Right lobe of liver (tissue), 4 donors: ENCODE data around the gene SRP14.

Experiments used
- POLR2A ChIP-seq: fragments of 450-650 bp; IDR thresholded peaks from one replicate; pipeline ENCODE4 v1.6.1; 2017; ENCODE audit warnings: antibody characterized with exemption, mild to moderate bottlenecking
- TF ChIP-seq, protein P1 (sequence below), 4 donors: fragments of 200-600 bp in 3 of 4; fragments of 450-650 bp in 1 of 4; IDR thresholded peaks; one replicate each; pipeline versions ENCODE4 v1.5.1 to v1.8.0; 2016 to 2022; ENCODE audit warnings: antibody characterized with exemption in 4 of 4, mild to moderate bottlenecking in 2 of 4
- donor health status: DM: no; HTN: no; CAD: no.
- donor health status: DM: no; HTN: no; CAD: no.
- donor health status: DM: no; HTN: yes; CAD: no.

DNA sequence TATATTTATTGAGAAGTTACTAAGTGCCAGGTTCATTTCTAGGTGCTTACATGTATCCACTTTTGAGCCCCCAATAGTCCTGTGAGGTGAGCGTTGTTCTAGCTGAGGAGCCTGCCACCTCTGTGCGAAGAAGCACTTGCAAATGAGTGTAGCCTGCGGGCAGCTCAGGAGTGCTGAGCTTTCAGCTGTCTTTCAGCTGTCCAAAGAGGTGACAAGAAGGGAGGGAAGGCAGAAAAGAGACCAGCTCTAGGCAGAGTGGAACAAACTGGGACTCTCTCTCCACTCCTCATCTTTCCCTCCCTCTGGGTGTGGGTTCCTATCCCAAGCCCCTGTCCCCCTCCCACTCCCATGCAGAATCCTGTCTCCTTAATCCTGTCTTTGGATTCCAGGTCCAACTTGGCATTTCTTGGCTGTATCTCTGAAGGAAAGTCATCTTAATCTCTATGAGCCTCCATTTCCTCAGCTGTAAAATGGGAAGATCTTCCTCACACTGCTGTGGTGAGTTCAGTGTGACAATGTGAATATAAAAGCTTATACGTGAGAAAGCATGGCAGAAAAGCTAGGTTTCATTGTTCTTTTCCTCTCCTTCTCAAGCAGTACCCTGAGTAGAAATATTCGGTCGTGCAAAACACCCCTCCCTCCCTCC, 6.7 kb upstream of the SRP14 start:
- TF ChIP-seq, protein P1, sequence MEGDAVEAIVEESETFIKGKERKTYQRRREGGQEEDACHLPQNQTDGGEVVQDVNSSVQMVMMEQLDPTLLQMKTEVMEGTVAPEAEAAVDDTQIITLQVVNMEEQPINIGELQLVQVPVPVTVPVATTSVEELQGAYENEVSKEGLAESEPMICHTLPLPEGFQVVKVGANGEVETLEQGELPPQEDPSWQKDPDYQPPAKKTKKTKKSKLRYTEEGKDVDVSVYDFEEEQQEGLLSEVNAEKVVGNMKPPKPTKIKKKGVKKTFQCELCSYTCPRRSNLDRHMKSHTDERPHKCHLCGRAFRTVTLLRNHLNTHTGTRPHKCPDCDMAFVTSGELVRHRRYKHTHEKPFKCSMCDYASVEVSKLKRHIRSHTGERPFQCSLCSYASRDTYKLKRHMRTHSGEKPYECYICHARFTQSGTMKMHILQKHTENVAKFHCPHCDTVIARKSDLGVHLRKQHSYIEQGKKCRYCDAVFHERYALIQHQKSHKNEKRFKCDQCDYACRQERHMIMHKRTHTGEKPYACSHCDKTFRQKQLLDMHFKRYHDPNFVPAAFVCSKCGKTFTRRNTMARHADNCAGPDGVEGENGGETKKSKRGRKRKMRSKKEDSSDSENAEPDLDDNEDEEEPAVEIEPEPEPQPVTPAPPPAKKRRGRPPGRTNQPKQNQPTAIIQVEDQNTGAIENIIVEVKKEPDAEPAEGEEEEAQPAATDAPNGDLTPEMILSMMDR (IDR thresholded peaks at IDR 0.05): no peak
- TF ChIP-seq POLR2A: no peak
